Renal cortical epithelial cell (primary cell): ENCODE results near the gene PIP5K1A. TPM values are rescaled to one million over a fixed set of nuclear protein-coding genes. Genes with fewer than 3 reads are reported as not detected.
"Not testable (repeated sequence)": the region's sequence is repeated elsewhere in the genome, so short reads cannot be mapped to it uniquely, and the experiment has no call there.

Experiments used
- DNase-seq: peaks from one replicate; pipeline ENCODE4 v3.0.0-alpha.2; 2011; ENCODE audit warnings: low read depth
- total RNA-seq: library from RNA; depleted of rRNA; stranded (reverse); fragments of >200 nt; gene quantifications from 2 replicates; pipeline ENCODE4 v1.2.3, GENCODE V29; 2014

Gene PIP5K1A
- total RNA-seq, 1 donor from 2014 or later, result 95.5 TPM

DNA sequence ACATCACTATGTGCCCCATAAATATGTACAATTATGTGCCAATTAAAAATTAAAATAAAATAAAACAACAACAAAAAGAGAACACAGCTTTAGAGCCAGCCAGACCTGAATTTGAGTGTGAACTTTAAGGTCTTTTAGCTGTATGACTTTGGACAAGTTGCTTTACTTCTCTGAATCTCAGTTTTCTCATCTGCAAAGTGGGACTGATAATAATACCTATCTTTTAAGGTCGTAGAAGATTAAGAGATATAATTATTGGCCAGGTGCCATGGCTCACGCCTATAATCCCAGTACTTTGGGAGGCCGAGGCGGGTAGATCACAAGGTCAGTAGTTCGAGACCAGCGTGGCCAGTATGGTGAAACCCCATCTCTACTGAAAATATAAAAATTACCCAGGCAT, 5.0 kb upstream of the PIP5K1A start:
- DNase-seq, result no peak

- DNase-seq, result no peak
Measured at GRCh38 chr1:151193856-151194255, 4.5 kb upstream of the PIP5K1A start.

- peak; percentile 95 for DNase-seq
Measured at GRCh38 chr1:151194894-151195594, 3.3 kb upstream of the PIP5K1A start.

- DNase-seq, result peak; percentile 92
Measured at GRCh38 chr1:151196292-151196800, 2.0 kb upstream of the PIP5K1A start.

GRCh38 chr1:151197863-151198253, 494 bp upstream of the PIP5K1A start:
- no peak for DNase-seq

DNA sequence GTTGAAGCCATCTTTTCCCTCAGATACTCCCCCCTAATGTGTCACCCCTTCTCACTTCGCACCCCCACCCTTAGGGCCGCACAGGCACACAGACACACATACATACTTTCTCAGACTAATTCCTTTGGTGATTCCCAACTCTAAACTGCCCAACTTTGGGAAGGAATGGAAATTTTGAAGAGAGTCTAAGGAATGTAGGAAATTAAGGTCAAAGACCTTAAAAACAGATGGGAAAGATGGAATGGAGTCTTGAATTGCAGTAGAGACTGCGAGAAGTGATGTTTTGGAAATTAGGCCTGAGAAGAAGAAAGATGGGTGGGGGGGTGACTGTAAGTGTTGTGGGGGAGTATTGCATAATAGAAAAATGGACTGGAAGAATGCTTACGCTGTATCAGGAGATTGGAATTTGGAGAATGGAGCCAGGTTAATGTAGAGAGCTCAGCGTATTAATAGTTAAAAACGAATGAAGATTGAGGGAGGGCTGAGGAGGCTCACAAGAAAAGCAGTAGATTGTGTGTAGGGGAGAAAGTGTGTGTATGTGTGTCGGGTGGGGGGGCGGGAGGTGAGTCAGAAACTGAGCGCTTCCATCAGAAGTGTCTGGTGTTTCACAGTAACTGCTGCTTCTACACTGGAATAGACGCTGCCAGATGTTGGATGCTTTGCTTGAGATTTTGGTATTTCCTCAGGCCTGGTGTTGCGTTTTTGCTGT, 1.7 kb downstream of the PIP5K1A start:
- DNase-seq, result peak; percentile 94

DNA sequence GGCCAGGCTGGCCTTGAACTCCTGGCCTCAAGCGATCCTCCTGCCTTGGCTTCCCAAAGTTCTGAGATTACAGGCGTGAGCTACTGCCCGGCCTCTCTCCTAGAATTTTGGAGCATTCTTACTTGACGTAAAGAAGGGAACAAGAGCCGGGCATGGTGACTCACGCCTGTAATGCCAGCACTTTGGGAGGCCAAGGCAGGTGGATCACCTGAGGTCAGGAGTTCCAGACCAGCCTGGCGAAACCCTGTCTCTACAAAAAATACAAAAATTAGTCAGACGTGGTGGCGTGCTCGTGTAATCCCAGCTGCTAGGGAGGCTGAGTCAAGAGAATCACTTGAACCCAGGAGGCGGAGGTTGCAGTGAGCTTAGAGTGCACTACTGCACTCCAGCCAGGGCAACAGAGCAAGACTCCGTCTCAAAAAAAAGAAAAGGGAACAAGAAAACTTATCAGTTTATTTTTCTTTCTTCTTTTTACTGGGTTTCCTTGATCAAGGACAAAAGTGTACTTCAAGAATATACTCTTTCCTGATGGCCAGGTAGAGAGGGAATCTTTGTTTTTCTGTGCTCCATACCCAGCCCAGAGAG, 7.1 kb downstream of the PIP5K1A start:
- DNase-seq, result not testable (repeated sequence)

- DNase-seq, result peak; percentile 45
Measured at GRCh38 chr1:151210830-151211229, 12.5 kb downstream of the PIP5K1A start.

GRCh38 chr1:151211972-151212705, 13.8 kb downstream of the PIP5K1A start:
- peak; percentile 40 for DNase-seq

- DNase-seq, result no peak
Measured at GRCh38 chr1:151213560-151213959, 15.2 kb downstream of the PIP5K1A start.

- no peak for DNase-seq
Measured at GRCh38 chr1:151221616-151222015, 23.3 kb downstream of the PIP5K1A start.

DNA sequence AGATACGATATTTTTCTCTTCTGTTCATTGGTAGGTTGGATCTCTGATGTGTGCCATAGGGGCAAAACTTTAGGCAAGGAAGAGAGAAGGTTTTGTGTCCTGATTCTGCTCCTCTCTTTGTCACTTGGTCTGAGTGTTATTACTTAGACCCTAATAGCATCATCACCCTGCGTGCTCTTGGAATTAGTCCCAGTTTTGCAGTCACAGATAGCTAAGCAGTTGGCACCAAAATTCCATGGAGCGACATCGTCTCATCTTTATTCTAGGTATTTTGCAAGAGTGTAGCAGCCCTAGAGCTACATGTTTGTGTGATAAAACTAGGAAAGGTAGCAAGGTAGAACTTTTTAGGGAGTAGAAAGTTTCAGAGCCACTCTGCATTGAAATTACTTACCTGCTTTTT, 23.8 kb downstream of the PIP5K1A start:
- no peak for DNase-seq

DNA sequence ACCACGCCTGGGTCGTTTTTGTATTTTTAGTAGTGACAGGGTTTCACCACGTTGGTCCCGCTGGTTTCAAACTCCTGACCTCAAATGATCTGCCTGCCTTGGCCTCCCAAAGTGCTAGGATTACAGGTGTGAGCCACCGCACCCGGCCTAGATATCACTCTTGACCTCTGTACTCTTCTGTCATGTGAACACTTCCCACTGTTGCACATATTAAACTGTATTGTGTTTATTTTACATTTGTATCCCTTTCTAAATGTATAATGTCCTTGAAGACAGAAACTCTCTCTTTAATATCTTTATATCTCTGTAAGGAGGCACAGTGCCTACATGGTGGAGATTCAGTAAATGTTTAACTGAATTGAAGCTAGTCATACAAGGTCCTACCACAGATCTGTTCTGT, 36.9 kb downstream of the PIP5K1A start:
- peak; percentile 23 for DNase-seq

GRCh38 chr1:151237678-151238466, 39.5 kb downstream of the PIP5K1A start:
- DNase-seq, result no peak

DNA sequence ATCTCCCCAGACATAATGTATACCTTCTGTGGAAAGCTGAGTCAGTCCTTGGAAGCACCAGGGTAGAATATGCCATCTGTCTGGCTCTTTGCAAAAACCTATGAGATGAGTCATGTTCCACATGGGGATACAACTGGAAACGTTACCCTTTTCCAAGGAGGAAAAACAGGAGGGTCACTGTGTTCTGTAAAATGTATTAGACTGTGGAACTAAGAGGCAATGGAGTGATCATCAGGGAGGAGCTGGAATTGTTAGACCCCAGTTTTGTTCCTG, 40.1 kb downstream of the PIP5K1A start:
- peak; percentile 53 for DNase-seq

- no peak for DNase-seq
Measured at GRCh38 chr1:151242442-151242841, 44.1 kb downstream of the PIP5K1A start.

DNA sequence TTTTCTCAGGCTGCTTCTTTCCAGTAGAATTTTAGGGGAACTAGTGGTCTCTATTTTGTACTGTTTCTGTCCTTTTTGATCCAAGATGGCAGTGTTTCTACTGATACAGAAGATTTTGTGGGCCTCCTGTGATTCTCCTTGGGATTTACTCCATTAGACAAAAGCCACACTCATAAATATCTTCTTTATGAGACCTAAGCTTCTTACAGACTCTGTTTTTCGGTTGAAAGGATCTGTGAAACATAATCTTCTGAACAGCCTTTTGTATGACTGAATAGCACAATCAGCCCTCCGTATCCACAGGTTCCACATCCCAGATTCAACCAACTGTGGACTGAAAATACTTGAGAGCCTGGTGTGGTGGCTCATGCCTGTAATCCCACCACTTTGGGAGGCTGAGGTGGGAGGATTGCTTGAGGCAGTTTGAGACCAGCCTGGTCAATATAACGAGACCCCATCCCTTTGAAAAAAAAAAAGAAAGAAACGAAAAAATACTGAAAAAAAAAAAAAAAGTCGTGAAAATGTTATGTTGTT, 45.4 kb downstream of the PIP5K1A start:
- DNase-seq, result no peak

GRCh38 chr1:151246786-151247185, 48.4 kb downstream of the PIP5K1A start:
- DNase-seq, result no peak

GRCh38 chr1:151251656-151252470, 53.5 kb downstream of the PIP5K1A start:
- peak; percentile 87 for DNase-seq
